Small intestine (tissue), 7 donors: ENCODE data around the gene NUDT16L1. TPM values are rescaled to one million over a fixed set of nuclear protein-coding genes. Genes with fewer than 3 reads are reported as not detected.

Experiments
- DNase-seq, 2 donors: peaks; one replicate each; pipeline versions ENCODE4 v3.0.0 to v3.0.0-alpha.2; 2013
- FAIRE-seq: peaks from 2 replicates; lab custom pipeline; 2012; peaks lifted over from hg19 to GRCh38; lab: Jason Lieb, UNC
- H3K27ac ChIP-seq, 3 donors: one replicate each; pipeline ENCODE4 v1.5.1; 2013; ENCODE audit warnings: low read length in 2 of 3, mild to moderate bottlenecking in 2 of 3, control low read depth in 1 of 3, inconsistent platforms in 1 of 3, low read depth in 1 of 3, moderate library complexity in 1 of 3
- H3K27me3 ChIP-seq, 3 donors: one replicate each; pipeline ENCODE4 v1.6.1; 2013; ENCODE audit warnings: low read length in 3 of 3, inconsistent platforms in 1 of 3; ENCODE audit not compliant: control insufficient read depth in 3 of 3, insufficient read depth in 3 of 3
- H3K36me3 ChIP-seq, 3 donors: one replicate each; pipeline ENCODE4 v1.6.1; 2013; ENCODE audit warnings: low read length in 3 of 3, inconsistent platforms in 1 of 3, low read depth in 1 of 3, mild to moderate bottlenecking in 1 of 3, moderate library complexity in 1 of 3; ENCODE audit not compliant: control insufficient read depth in 3 of 3, insufficient read depth in 2 of 3
- H3K4me1 ChIP-seq, 3 donors: one replicate each; pipeline ENCODE4 v1.6.1; 2013; ENCODE audit warnings: low read length in 2 of 3, inconsistent platforms in 1 of 3, low read depth in 1 of 3, mild to moderate bottlenecking in 1 of 3, moderate library complexity in 1 of 3; ENCODE audit not compliant: control insufficient read depth in 3 of 3, insufficient read depth in 2 of 3
- H3K4me3 ChIP-seq, 3 donors: one replicate each; pipeline ENCODE4 v1.5.1; 2013; ENCODE audit warnings: low read length in 3 of 3, control low read depth in 1 of 3, inconsistent platforms in 1 of 3, low read depth in 1 of 3, mild to moderate bottlenecking in 1 of 3, moderate library complexity in 1 of 3
- H3K9me3 ChIP-seq, 2 donors: one replicate each; pipeline ENCODE4 v1.6.1; 2013; ENCODE audit warnings: low read depth in 1 of 2, low read length in 1 of 2; ENCODE audit not compliant: control insufficient read depth in 2 of 2, insufficient read depth in 1 of 2
- WGBS, 3 donors: extraction: QIAGEN DNeasy Blood & Tissue Kit; methylation state at CpG; one replicate each; pipeline ENCODE4 v1.1.7; 2013; 5-methylcytosine and 5-hydroxymethylcytosine counted together
- polyA plus RNA-seq, 4 donors: library from polyadenylated mRNA; stranded (reverse) in 3 of 4; unstranded in 1 of 4; fragments of 200-250 nt in 3 of 4; fragments of 120-200 nt in 1 of 4; gene quantifications; one replicate each; pipeline versions ENCODE4 v1.2.1 to v1.2.3, GENCODE V29; 2013
- donor health status: healthy with polysubstance abuse.
- donor health status: control.
- donor health status: control.
- donor health status: Bipolar disorder and iron deficiency.
- donor health status: healthy.

Gene NUDT16L1
- polyA plus RNA-seq, 4 donors: 44.5 to 73.1 (median 54.8) TPM

DNA sequence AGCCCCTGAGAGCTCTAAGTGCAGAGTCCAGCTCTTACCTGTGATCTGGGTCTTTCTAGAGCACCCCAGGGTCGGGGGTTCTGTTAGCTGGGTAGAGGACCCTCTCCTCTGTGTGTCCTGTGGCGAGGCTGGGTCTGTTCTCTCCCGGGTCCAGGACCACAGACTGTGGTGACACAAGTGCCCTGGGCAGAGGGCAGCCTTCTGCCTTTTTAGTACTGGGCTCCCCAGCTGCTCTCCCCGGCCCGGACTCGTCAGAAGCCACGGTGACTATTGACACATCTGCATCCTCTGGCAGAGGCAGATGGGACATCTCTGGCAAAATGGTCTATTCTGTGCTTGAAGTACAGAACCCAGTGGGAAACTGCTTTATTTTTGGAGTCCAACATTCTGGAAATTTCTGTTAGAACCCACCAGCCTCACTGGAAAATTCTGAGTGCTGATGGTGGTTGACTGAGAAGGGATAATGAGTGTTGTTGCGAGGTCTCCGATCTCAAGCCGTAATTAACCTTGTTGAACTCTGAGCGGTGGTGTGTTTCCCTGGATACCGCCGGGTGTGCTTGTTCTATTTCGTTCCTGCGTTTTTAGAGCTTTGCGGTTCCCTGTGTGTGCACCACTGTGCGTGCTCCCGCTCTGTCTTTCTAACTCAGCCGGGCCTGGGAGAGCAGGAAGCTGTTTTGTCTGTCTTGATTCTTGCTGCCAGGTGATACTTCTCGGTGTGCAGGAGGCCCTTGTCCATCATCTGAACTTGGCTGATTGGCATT, 26.0 kb upstream of the NUDT16L1 start:
- DNase-seq (no peak), FAIRE-seq (no peak)
- no peaks in the 10 kb centered on the region for H3K27me3 ChIP-seq
- H3K4me3 ChIP-seq: no peak overlapping the region
- no peaks in the 10 kb centered on the region for H3K9me3 ChIP-seq
- peaks cover 10 to 97% (median 20%) of the 10 kb centered on the region in 3 donors for H3K36me3 ChIP-seq
- peaks cover 9 to 44% (median 12%) of the 10 kb centered on the region in 3 donors for H3K4me1 ChIP-seq
- no peak overlapping the region for H3K27ac ChIP-seq
- 91 to 93% (median 93%) methylated on average over 20 of the region's 20 CpGs for WGBS, 3 donors

- DNase-seq: no peak
- H3K9me3 ChIP-seq: no peaks in the 10 kb centered on the region
- FAIRE-seq: no peak
- peaks cover 8 to 34% (median 12%) of the 10 kb centered on the region in 3 donors for H3K4me1 ChIP-seq
- no peak overlapping the region for H3K4me3 ChIP-seq
- H3K36me3 ChIP-seq: peaks cover 11 to 98% (median 22%) of the 10 kb centered on the region in 3 donors
- H3K27ac ChIP-seq: no peak overlapping the region
- WGBS, 3 donors: 95 to 98% (median 96%) methylated on average over 10 of the region's 10 CpGs
- H3K27me3 ChIP-seq: no peaks in the 10 kb centered on the region
Measured at GRCh38 chr16:4668313-4668960, 24.9 kb upstream of the NUDT16L1 start.

DNA sequence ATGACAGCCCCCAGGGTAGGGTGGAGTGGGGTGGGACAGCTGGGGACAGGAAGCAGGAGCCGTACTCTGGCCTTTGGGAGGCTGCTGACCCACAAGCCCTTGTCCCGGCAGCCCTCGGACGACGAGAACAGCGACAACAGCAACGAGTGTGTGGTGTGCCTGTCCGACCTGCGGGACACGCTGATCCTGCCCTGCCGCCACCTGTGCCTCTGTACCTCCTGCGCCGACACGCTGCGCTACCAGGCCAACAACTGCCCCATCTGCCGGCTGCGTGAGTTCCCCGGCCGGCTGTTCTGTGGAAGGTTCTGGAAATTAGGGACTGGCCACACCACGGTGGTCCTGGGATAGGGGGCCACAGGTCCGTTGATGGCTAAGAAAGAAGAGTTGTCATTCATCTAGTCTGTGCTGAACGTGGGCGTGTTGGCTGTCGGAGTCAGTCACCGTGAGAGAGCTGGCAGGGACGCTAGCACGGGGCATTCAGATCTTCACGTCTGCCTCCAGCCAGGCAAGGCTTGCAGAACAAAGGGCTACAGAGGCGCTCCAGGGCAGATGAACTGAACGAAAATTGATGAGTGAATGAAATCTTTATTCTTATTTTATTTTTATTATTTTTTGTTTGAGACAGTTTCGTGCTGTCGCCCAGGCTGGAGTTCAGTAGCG, 19.8 kb upstream of the NUDT16L1 start:
- Histone ChIP-seq H3K4me1 (peaks cover 0 to 32% (median 0%) of the 10 kb centered on the region in 3 donors), H3K27me3 (no peaks in the 10 kb centered on the region), H3K9me3 (no peaks in the 10 kb centered on the region), H3K36me3 (peaks cover 5 to 94% (median 15%) of the 10 kb centered on the region in 3 donors), H3K27ac (no peak overlapping the region), H3K4me3 (no peak overlapping the region)
- WGBS, 3 donors: 93 to 95% (median 95%) methylated on average over 27 to 33 of the region's 33 CpGs
- FAIRE-seq (no peak), DNase-seq (no peak)

- Histone ChIP-seq H3K27me3 (no peaks in the 10 kb centered on the region), H3K27ac (no peak overlapping the region), H3K36me3 (peaks cover 2 to 95% (median 12%) of the 10 kb centered on the region in 3 donors), H3K4me1 (peaks cover 0 to 46% (median 2%) of the 10 kb centered on the region in 3 donors), H3K9me3 (no peaks in the 10 kb centered on the region), H3K4me3 (no peak overlapping the region)
- DNase-seq: no peak
- 97 to 98% (median 98%) methylated on average over 9 of the region's 9 CpGs for WGBS, 3 donors
- FAIRE-seq: no peak
Measured at GRCh38 chr16:4674926-4675530, 18.3 kb upstream of the NUDT16L1 start.

DNA sequence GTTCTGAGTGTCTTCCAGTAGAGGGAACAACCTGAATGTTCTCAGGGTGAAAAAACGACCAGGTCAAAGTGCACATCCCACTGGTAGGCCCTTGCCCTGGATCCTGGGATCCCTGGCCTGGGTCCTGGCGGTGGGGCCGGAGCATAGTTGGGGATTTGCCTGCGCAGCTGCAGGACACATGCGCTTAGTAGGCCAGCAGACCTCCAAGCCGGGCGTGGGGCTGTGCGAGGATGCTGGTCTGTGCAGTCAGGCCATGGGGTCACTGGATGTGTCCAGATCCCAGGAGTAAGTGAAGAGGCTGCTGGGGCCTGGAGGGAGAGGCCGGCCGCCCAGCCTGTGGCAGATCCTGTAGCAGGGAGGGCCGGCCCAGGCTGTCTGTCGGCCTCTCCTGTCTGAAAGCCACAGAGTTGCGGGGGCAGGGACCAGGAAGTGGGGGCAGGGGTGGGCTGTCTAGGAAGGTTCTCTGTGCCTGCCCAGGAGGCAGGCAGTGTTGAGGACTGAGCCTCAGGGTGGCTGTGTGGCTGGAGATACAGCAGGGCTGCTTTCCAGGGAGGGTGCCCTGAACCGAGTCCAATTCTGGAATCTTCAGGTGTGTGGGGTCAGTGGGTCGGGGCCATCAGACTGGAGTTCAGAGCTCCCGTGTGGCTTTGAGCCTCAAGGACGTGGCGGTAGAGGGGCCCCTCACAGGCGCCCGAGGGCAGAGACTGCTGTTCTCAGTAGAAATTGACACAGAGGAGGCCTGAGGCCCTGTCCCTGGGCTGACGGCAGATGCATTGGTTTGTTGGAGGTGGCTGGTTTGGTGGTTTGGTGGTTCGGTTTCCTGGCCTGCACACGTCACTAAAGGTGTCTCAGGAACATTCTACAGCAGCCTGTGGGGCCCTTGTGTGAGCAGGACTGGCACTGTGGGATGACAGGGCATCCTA, 17.2 kb upstream of the NUDT16L1 start:
- Histone ChIP-seq H3K27me3 (no peaks in the 10 kb centered on the region), H3K4me1 (peaks cover 0 to 46% (median 2%) of the 10 kb centered on the region in 3 donors), H3K4me3 (no peak overlapping the region), H3K9me3 (no peaks in the 10 kb centered on the region), H3K36me3 (peaks cover 2 to 95% (median 11%) of the 10 kb centered on the region in 3 donors), H3K27ac (peak overlapping the region; percentile 46 to 80 (median 61))
- DNase-seq: peak; percentile 55 to 72
- WGBS, 3 donors: 72 to 84% (median 76%) methylated on average over 23 of the region's 23 CpGs
- FAIRE-seq: no peak

GRCh38 chr16:4676831-4677230, 16.5 kb upstream of the NUDT16L1 start:
- peaks cover 2 to 95% (median 12%) of the 10 kb centered on the region in 3 donors for H3K36me3 ChIP-seq
- H3K4me3 ChIP-seq: no peak overlapping the region
- FAIRE-seq: no peak
- H3K27me3 ChIP-seq: no peaks in the 10 kb centered on the region
- H3K4me1 ChIP-seq: peaks cover 0 to 46% (median 2%) of the 10 kb centered on the region in 3 donors
- H3K9me3 ChIP-seq: no peaks in the 10 kb centered on the region
- peak overlapping the region in 2 of 3 donors; percentile 61 to 80 for H3K27ac ChIP-seq
- WGBS, 3 donors: 78 to 82% (median 80%) methylated on average over 11 of the region's 11 CpGs
- no peak for DNase-seq

- Histone ChIP-seq H3K36me3 (peaks cover 1 to 96% (median 10%) of the 10 kb centered on the region in 3 donors), H3K27me3 (no peaks in the 10 kb centered on the region), H3K9me3 (no peaks in the 10 kb centered on the region), H3K27ac (no peak overlapping the region), H3K4me3 (no peak overlapping the region), H3K4me1 (peaks cover 0 to 48% (median 2%) of the 10 kb centered on the region in 3 donors)
- 85 to 93% (median 88%) methylated on average over 17 of the region's 17 CpGs for WGBS, 3 donors
- FAIRE-seq (no peak), DNase-seq (no peak)
Measured at GRCh38 chr16:4677390-4677789, 16.0 kb upstream of the NUDT16L1 start.
